ENCODE measurements around the gene ATF5.
A peak's percentile ranks its signal among the peaks of the same experiment; 100 is the strongest.

ATF5 gene

DNA sequence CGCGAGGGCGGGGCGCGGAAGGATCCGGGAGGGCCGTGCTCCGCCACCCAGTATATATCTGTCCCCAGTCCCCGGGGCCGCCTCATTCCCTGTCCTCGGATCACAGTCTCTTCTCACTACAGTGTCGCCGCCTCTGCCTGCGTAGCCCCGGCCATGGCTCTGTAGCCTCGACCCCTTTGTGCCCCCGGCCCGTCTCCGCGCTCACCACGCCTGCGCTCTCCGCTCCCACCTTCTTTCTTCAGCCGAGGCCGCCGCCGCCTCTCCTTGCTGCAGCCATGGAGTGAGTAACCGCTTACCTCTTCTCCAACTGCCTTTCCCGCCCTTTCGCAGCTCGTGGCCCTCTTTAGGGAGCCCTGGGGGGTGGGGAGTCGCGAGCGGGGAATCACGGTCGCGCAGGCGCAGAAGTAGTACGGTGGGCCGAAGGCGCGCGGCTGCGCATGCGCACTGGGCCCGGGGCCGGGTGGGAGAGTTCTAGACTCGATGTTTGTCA, at the start of gene ATF5, which contains the start of gene NUP62:
Gene ATF5 (plus strand): TSS at position 85 of the 490 bp plus-strand sequence. CDS start 1,646 bp downstream, outside the sequence.
Gene NUP62 (minus strand): TSS at position 384 of the 490 bp plus-strand sequence. CDS start 19,697 bp downstream, outside the sequence.
- peak; percentile 91 for DNase-seq

GRCh38 chr19:49879243-49879963, 49.6 kb upstream of the ATF5 start:
- DNase-seq, result no peak

DNA sequence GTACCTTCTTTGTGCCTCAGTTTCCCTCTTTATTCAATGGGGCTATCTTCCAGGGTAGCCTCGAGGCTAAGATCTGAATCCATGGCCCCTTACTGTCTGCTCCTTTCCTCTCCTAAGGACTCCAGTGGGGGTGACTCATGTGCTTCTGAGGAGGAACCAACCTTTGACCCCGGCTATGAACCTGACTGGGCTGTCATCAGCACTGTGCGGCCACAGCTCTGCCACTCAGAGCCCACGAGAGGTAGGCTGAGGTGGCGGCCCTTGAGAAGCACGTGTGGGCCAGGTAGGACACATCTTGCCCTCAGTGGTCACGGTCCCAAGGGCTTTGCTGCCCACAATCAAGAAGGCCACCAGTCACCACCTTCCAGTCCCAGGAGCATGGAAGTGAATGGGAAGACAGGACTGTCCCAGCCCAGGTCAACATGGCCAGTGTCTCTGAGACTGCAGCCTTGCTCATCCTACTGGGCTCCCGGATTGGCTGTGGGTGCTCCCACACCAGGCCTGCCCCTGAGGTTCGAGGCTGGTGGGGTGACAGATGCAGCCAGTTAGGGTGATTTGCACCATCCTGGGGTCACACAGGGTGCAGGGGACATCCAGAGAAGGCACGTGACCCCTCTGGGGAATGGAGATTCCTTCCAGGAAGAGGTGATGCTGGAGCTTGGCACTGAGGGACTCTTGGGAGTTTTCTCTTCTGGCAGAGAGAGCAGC, 48.7 kb upstream of the ATF5 start:
- DNase-seq, result no peak

GRCh38 chr19:49881186-49881585, 47.8 kb upstream of the ATF5 start:
- DNase-seq, result no peak

DNA sequence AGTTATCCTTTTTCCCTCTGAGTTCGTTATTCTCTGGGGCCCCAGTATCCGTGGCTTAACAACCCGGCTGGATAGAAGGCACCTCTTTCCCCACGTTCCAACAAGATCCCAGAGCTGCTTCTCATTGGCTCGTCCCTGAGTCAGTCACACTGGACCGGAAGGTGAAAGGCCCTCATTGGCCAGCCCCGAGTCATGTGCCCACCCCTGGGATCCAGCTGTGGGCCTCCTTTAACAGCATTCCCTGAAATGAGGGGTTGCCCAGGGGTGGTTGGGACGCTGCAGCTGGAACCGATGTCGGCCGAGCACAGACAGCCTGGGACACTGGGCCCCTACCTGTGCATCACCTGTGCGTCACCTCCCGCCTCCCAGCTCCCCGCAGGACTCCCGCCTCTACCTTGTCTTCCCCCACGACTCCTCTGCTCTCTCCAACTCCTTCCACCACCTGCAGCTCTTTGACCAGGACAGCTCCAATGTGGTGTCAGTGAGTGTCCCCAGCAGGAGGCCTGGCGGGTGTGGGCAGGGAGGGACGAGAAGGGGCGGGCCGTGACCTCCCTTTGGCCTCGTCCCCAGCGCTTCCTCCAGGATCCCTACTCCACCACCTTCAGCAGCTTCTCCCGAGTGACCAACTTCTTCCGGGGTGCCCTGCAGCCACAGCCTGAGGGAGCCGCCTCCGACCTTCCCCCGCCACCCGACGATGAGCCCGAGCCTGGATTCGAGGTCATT, 47.2 kb upstream of the ATF5 start:
- DNase-seq, result no peak

- no peak for DNase-seq
These were observed 46.4 kb upstream of the ATF5 start for GRCh38 chr19:49882643-49883042.

GRCh38 chr19:49883094-49883493, 45.9 kb upstream of the ATF5 start:
- DNase-seq, result no peak

- no peak for DNase-seq
These were observed 44.9 kb upstream of the ATF5 start for GRCh38 chr19:49884109-49884508.

- DNase-seq, result no peak
These were observed 44.2 kb upstream of the ATF5 start for GRCh38 chr19:49884760-49885159.

DNA sequence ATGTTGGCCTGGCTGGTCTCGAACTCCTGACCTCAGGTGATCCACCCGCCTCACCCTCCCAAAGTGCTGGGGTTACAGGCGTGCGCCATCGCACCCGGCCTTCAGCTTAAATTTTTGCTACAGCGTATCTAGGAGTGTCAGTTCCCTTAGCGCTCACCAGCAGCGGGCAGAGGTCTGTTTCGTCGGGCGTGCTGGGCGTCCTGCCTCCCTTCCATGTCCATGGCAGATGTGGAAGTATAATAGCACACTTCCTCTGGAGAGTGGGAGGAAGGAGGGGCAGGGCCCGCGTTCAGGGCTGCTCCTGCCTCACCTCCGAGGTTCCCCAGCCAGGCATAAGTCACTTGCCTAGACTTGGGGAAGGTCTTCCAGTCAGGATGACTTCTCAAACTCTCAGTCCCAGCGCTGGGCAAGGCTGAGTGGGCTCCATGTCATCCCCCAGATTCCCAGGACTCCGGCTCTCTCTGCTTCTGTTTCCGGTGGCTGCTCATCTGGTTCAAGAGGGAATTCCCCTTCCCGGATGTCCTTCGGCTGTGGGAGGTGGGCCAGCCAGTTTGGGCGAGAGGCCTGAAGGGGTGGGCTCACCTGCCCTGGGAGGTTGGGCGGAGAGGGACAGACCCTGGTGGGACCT, 41.9 kb upstream of the ATF5 start:
- no peak for DNase-seq

DNA sequence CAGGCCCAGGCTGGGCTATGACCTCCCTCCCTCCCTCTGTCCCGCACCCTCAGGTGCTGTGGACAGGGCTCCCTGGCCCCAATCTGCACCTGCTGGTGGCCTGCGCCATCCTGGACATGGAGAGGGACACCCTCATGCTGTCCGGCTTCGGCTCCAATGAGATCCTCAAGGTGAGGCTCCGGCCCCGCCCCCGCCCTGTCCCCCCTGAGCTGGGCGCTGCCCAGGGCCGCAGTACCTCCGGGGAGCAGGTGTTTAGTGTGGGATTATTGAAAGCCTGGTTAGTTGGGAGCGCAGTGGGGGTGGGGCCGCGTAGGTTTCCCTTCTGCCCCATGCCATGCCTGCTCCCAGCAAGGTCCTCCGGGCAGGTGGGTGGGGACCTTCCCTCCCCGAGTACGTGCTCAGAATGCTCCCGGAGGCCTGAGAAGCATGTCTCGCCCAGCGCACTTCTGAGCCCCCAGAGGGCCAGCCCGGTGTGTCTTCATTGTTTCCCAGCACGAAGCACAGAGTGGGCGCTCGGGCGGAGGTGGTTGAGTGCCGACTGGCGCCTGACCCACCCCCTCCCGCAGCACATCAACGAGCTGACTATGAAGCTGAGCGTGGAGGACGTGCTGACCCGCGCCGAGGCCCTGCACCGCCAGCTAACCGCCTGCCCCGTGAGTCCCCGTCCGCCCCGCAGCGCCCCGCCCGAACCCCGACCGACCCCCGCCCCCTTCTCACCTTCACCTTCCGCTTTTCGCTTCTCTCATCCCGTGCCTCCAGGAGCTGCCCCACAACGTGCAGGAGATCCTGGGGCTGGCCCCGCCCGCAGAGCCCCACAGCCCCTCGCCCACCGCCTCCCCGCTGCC, 41.1 kb upstream of the ATF5 start:
- DNase-seq, result no peak

GRCh38 chr19:49888510-49888824, 40.5 kb upstream of the ATF5 start:
- no peak for DNase-seq

DNA sequence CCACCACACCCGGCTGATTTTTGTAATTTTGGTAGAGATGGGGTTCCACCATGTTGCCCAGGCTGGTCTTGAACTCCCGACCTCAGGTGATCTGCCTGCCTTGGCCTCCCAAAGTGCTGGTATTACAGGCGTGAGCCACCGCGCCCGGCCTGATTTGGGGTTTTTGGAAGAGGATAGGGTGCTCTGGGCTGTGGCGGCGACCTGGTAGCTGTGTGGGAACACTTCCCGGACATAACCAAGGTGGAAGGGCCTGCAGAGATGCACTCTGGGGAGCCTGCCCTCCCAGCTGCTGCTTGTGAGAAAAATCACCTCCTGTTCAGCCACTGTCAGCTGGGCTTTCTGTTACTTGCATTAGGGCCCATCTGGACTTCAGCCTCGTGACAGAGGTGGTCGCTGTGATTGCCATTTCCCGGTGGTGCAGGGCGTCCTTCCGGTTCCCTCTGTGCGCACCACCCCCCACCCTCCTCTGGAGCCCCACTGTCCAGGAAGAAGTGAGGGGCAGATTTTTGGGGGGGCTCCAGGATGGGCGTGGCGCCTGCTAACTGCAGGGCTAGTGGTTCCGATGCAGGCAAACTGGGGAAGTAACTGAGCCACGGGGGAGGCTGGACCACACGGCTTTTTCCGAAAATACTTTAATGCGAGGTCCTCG, 39.8 kb upstream of the ATF5 start:
- no peak for DNase-seq

- DNase-seq, result peak; percentile 83
These were observed 39.2 kb upstream of the ATF5 start for GRCh38 chr19:49889687-49890348.

GRCh38 chr19:49890349-49891311, 38.4 kb upstream of the ATF5 start:
- DNase-seq, result peak; percentile 79

DNA sequence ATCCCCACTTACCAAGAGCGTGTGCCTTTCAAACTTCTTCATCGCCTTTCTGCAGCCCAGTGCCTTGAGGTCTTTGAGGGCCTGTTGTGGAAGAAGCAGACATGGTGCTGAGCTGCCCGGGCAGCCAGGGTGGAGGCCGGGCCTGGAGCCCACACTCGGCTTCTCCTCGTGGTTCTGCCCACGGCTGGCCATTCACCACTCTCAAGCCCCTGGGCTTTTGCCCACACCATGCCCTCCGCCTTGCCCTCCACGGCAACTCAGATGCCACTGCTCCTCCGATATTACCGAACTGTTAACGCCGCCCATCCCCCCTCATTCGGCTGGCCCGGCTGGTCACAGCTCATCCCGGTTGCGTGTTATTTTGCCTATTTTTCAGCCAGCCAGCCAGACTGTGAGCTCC, 37.6 kb upstream of the ATF5 start:
- no peak for DNase-seq

- DNase-seq, result no peak
These were observed 36.3 kb upstream of the ATF5 start for GRCh38 chr19:49892716-49893115.

- no peak for DNase-seq
These were observed 34.9 kb upstream of the ATF5 start for GRCh38 chr19:49894011-49894664.

DNA sequence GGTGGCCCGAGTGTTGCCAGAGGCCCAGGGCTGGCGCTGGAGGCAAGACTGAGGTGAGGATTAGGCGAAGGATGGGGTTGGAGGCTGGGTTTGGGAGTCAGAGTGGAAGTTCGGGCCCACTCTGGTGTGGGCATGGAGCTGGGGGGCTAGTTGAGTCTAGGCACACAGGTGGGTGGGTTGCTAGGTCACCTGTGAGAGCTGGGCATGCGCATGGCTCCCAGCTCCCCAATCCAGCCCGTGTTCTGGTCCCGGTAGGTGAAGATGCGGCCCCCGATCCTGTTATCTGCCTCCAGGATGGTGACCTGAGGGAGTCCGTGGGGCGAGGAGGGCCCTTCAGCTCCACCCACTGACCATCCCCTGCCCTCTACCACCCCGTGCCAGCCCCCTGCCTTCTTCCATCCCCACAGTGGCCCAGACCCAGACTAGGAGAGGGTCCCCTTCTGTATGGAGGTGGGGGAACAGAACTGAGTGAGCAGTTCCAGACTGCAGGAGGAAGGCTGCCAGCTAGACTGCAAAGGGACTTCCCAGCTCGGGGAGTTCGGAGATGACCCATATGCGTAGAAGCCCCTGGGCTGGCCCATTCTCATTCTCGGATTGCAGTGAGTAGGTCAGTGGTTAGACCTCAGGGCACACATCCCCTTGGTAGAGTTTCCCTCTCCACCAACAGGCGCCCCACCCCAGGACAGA, 34.0 kb upstream of the ATF5 start:
- peak; percentile 64 for DNase-seq
